GM21390 (cell line): Measurements from ENCODE around the gene TMEM114.

Experiments used
- ATAC-seq: cut with Tn5 transposase; IDR thresholded peaks from one replicate; pipeline ENCODE4 v1.9.1; 2021; ENCODE audit not compliant: unreplicated experiment

TMEM114 gene

DNA sequence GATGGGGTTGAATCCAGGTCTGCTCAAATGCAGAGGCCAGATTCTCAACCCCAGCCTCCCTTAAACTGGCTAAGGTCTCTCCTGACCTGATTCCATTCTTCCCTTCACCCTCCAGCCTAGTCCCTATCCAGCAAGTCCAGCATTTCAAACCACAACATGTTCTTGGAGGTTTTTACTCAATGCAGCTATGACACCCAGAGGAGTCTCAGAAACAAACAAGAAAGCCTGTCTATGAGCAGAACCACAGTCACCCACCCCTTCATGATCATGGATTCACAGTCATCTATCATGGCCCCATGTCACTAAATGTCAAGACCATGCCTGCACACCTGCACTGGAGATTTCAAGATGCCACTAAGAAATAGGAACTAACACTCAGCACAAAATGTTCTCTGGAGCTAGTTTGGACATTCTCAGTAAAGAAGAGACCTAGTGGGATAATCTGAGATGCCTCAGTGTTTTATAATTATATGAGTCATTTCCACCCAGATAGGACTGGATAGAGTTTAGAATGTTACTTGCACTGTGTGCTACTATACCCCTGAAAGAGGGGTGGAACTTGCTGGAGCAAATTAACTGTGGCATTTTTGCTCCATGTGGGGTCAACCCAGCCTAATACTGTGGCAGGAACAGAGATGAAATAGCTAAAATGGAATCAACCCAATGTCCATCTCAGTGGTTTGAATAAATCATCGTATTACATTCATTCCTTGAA is 21.7 kb upstream of the TMEM114 start:
- ATAC-seq: no peak

DNA sequence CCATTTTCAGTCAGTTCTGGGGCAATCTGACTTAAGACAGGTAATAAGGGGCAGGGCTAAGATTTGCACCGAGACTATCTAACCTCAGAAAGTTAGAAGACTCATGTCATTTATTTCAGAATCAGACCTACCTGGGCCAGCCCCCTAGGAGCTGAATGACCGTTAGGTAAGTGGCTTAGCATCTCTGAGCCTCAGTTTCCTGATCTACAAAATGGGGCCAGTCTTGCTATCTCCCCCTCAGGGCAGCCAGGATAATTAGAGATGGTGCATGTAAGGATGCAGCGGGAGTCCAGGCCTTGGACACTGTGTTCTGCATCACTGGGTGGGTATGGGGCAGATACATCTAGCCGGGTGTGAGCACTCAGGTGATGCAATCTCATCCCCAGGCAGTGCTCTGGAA is 20.8 kb upstream of the TMEM114 start:
- no peak for ATAC-seq

DNA sequence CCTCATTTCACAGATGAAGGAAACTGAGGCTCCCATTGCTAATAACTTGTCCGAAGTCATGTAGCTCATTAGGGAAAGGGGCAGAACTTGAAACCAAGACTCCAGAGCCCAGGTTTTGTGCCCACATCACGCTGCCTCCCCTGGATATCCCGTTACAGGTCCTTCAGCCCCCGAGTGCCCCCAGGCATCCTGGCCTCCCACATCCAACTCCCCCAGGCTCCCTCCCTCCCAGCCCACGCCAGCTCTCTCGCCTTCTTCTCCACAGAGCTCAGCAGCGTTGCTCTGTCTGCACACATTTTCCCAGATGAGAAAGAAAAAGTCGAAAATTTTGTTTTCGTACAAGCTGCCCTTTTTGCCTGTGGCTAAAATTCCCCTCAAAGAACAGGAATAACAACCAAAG is 16.9 kb upstream of the TMEM114 start:
- no peak for ATAC-seq

DNA sequence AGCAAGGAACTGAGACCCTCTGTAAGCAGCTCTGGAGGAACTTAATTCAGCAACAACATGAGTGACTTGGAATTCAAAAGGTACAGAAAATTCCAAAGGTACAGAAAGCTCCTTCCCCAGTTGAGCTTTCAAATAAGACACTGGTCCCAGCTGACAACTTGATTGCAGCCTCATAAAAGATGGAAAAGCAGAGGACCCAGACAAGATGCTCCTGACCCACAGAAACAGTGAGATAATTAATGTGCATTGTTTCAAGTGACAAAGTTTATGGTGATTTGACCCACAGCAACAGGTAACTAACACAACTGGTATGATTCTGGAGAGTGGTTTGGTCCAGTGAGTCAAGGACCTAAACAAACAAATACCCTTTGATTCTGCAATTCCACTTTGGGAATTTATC is 15.2 kb upstream of the TMEM114 start:
- ATAC-seq: no peak

GRCh38 chr16:8600144-8600775 is 9.9 kb upstream of the TMEM114 start:
- ATAC-seq: no peak

GRCh38 chr16:8596581-8596980 is 6.3 kb upstream of the TMEM114 start:
- ATAC-seq: no peak

GRCh38 chr16:8595783-8596182 is 5.5 kb upstream of the TMEM114 start:
- ATAC-seq: no peak

DNA sequence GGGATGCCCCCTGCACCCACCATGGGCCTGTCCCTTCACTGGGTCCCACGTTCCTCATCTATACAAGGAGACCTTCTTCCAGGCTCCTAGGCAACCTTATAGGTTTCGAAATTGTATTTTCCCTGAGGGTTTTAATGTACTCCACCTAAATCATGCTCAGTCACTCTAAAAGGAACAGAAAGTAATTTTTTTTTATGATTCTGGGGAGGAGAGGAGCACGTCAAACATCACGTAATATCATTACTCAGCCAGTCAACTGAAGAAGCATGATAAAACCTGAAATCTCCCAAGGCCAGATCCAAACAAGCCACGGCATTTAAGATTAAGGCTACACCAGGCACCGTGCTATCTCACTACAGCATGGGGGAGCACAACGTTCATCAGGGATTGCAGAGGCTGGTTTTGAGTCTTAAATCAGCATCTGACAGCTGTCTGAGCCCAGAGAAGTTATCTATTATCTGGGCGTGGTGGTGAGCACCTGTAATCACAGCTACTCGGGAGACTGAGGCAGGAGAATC is 3.9 kb upstream of the TMEM114 start:
- ATAC-seq: no peak

DNA sequence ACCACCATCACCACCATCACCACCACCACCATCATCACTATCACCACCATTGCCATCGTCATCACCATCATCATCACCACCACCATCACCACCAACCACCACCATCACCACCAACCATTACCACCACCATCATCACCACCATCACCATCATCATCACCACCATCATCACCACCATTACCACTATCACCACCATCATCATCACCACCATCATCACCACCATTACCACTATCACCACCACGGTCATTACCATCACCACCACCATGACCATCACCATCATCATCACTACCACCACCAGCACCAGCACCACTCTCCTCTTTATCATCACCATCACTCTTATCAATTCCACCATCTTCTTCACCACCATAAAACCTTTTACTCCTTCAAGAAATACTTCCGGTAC is 1.1 kb upstream of the TMEM114 start:
- ATAC-seq: no peak

- no peak for ATAC-seq
Measured at GRCh38 chr16:8590811-8591210, 500 bp upstream of the TMEM114 start.

DNA sequence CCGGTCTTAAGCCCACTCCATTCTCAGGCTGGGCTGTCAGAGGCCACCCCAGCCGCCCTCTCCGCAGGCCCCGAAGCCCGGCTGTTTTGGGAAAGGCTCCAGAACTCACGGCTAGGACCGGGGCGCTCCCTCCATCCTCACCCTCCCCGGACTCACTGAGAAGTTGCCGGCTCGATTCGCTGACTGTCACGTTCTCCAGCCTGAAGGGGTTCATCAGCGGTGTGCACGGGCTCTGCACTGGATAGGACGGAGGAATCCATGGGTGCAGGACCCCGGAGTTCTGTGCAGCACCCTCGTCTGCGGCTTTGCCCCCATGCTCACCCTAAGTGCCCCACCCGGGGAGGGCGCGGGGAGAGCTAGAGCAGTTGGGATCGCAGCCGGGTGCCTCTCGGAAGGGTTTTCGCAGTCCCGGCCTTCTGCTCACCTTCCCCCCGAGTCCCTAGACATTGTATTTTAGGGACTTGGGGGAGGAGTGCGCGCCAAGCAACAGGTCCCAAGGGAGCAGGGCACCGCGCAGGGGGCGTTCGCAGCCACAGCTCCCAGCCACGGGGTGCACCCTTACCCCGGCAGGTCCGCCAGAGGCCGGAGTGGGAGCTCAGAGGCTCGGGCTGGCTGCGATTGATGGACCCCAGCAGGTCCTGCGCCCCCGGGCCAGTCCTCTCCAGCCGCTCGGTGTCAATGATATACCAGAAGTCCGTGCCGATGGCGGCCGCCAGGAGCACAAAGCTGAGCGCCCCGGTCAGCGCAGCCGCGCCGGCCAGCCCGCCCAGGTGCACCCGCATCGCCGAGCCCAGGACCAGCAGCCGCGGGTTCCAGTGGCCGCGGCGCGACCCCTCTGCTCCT is 1.0 kb downstream of the TMEM114 start:
- ATAC-seq: no peak

DNA sequence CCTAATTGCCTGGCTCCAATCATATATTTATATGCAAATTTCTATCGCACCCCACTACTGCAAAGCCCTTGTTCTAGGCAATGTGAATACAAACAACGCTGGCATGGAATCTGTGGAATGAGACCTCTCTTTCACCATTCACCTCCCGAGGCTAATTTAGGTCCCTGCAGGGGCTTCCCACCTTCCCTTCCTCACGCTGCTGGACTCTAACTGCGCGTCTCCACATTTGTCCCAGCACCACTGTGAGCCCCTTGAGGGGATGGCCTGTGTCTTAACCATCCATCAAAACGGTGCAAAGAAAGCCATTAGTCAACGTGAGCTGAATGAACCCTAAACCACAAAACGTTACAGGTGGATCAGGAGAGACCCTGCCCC is 1.6 kb downstream of the TMEM114 start:
- no peak for ATAC-seq

DNA sequence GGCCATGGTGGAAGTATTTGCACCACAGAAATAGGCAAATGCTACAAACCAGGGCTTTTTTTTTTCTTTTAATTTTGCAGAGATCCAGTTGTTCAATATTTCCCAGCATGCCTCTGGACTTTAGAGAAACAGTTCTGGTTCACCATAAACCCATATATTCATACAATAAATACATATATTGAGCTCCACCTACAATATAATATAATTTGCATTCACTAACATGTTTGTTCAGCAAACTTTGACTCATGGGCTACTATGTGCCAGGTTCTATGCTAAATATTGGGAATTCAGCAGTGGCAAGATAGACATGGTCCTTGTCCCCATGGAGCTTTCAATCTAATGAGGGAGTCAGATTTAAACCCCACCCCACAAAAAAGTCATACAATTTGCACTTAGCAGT is 3.2 kb downstream of the TMEM114 start:
- ATAC-seq: no peak

DNA sequence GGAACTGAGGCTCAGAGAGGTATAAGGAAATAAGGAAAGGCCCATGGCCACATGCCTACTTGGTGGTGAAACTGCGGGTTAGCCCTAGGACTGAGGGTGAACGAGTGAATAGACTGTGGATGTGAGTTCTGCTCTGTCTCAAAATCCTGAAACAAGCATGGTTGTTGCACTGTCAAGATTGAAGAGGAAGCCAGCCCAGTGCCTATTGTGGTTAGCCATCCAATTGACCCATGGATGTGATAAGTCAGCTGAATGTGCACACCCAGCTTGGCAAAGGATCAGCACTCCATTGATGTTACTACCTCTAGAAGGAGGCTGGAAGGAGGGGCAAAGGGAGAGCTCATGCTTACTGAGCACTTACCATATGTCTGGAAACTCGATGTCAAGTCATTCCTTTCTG is 4.5 kb downstream of the TMEM114 start:
- ATAC-seq: no peak

DNA sequence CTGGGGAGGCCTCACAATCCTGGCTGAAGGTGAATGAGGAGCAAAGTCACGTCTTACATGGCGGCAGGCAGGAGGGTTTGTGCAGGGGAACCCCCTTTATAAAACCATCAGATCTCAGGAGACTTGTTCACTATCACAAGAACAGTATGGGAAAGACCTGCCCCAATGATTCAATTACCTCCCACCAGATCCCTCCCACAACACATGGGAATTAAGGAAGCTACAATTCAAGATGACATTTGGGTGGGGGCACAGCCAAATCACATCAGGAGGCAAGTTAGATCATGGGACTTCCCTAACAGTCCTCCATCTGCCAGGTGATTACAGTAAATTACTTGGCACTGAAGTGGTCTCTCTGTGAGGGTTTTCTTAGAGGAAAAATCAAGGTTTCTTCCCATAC is 5.3 kb downstream of the TMEM114 start:
- no peak for ATAC-seq

DNA sequence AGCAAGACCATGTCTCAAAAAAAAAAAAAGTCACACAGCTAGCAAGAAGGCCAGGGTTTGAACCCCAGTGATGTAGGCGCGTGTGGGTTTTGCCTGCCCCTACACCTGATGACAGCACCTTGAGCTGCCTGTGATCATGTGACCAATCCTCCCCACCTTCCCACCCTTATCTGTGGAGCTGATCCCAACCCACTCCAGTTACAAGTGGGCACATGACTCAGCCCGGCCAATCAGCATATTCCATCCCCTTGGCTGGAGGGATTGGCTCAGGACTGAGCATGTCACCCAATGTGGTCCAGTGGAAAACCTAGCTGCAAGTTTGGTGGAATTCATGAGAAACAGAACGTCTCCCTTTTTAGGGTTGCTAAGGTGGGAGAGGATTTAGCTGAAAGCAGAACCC is 6.6 kb downstream of the TMEM114 start:
- no peak for ATAC-seq

GRCh38 chr16:8583199-8583598 is 7.1 kb downstream of the TMEM114 start:
- ATAC-seq: no peak

- ATAC-seq: no peak
Measured at GRCh38 chr16:8581831-8582580, 8.3 kb downstream of the TMEM114 start.

DNA sequence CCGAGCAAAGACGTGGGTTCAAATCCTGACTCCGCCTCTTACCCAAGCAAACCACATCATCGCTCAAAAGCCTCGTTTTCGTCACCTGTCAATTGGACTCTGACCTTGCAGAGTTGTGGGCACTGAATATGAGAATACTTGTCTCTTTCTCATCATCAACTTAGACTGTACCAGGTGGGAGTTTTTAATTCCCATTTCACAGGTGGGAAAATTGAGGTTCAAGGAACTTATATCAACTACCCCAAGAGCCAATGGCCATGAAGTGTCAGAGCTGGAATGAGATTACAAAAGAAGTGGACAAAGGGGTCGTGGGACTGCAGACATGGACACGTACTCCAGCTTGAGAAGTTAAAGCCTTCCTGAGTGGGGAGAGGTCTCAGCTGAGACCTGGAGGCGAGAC is 10.8 kb downstream of the TMEM114 start:
- ATAC-seq: no peak

DNA sequence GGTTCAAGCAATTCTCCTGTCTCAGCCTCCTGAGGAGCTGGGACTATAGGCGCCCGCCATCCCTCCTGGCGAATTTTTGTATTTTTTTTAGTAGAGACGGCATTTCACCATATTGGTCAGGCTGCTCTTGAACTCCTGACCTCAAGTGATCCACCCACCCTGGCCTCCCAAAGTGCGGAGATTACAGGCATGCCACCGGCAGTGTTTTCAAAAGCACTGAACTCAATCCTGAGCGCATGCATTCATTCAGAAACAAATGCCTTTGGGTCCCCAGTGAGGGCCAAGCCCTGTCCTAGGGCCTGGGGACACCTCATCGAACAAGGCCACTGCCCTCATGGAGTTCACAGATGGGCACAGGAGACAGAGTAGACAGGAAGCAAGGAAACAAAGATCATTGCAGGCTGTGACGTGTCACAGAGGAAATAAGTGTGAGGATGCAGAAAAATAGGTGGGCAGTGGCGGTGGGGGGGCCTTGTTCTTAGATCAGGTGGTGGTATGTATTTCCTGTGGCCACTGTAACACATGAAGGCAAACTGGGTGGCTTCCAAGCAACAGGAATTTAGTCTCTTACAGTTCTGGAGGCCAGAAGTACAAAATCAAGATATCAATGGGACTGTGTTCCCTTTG is 12.5 kb downstream of the TMEM114 start:
- ATAC-seq: no peak
